CD4-positive, alpha-beta memory T cell (primary cell): ENCODE data around the gene AGXT. TPM values are rescaled to one million over a fixed set of nuclear protein-coding genes. Genes with fewer than 3 reads are reported as not detected.
A peak's percentile ranks its signal among the peaks of the same experiment; 100 is the strongest.

Experiments used
- CTCF ChIA-PET: fragments of 350-600 bp; sonication (Branson Sonifier 250); formaldehyde crosslinking; loops from one replicate; lab custom pipeline; 2021; ENCODE audit warnings: inconsistent platforms; ENCODE audit not compliant: partially characterized antibody; lab: Charles Lee
- POLR2A ChIA-PET: fragments of 350-600 bp; sonication (Branson Sonifier 250); formaldehyde crosslinking; loops from one replicate; lab custom pipeline; 2021; ENCODE audit not compliant: partially characterized antibody; lab: Charles Lee
- DNase-seq, 5 donors: peaks; one replicate each; pipeline versions ENCODE4 v3.0.0 to v3.0.0-alpha.2; 2020 to 2022; ENCODE audit warnings: mixed read lengths in 1 of 5
- H3K27ac ChIP-seq: one replicate; pipeline ENCODE4 v1.7.0; 2013; ENCODE audit warnings: low read depth, low read length
- H3K27me3 ChIP-seq: 2 replicates; pipeline ENCODE4 v1.7.0; 2013; ENCODE audit warnings: mild to moderate bottlenecking, low read length, moderate library complexity; ENCODE audit not compliant: insufficient read depth
- H3K36me3 ChIP-seq: 2 replicates; pipeline ENCODE4 v1.7.0; 2013; ENCODE audit warnings: mild to moderate bottlenecking, low read length, moderate library complexity; ENCODE audit not compliant: insufficient read depth
- H3K4me1 ChIP-seq: 2 replicates; pipeline ENCODE4 v1.7.0; 2013; ENCODE audit warnings: mild to moderate bottlenecking, low read length, moderate library complexity; ENCODE audit not compliant: insufficient read depth
- H3K4me3 ChIP-seq, 2 donors: one replicate each; pipeline ENCODE4 v1.7.0; 2013; ENCODE audit warnings: low read length in 2 of 2, mild to moderate bottlenecking in 1 of 2
- H3K9me3 ChIP-seq, 2 donors: one replicate each; pipeline ENCODE4 v1.7.0; 2013; ENCODE audit warnings: low read length in 2 of 2, control low read depth in 1 of 2; ENCODE audit not compliant: control insufficient read depth in 1 of 2
- H3K27ac Mint-ChIP-seq, 7 donors: one replicate each; pipeline ENCODE4 v1.8.0; 2020 to 2021; ENCODE audit warnings: mixed read lengths in 7 of 7, mild to moderate bottlenecking in 6 of 7, inconsistent platforms in 3 of 7, moderate library complexity in 3 of 7
- H3K27me3 Mint-ChIP-seq, 2 donors: one replicate each; pipeline ENCODE4 v1.8.0; 2020 to 2021; ENCODE audit warnings: mixed read lengths in 2 of 2
- H3K36me3 Mint-ChIP-seq, 2 donors: one replicate each; pipeline ENCODE4 v1.8.0; 2020 to 2021; ENCODE audit warnings: mixed read lengths in 2 of 2, inconsistent platforms in 1 of 2, mild to moderate bottlenecking in 1 of 2
- H3K4me1 Mint-ChIP-seq, 4 donors: one replicate each; pipeline ENCODE4 v1.8.0; 2020 to 2021; ENCODE audit warnings: mixed read lengths in 4 of 4, mild to moderate bottlenecking in 1 of 4
- H3K4me3 Mint-ChIP-seq, 8 donors: one replicate each; pipeline ENCODE4 v1.8.0; 2020 to 2021; ENCODE audit warnings: mixed read lengths in 8 of 8, mild to moderate bottlenecking in 7 of 8, moderate library complexity in 6 of 8, inconsistent platforms in 3 of 8
- H3K9me3 Mint-ChIP-seq, 8 donors: one replicate each; pipeline ENCODE4 v1.8.0; 2020 to 2021; ENCODE audit warnings: mixed read lengths in 8 of 8, mild to moderate bottlenecking in 5 of 8, inconsistent platforms in 3 of 8, moderate library complexity in 1 of 8
- intact Hi-C: fragments of 100-400 bp; cut with micrococcal nuclease; formaldehyde crosslinking; loops from one replicate; pipeline ENCODE4 v1.15.1; 2023
- polyA plus RNA-seq, 2 donors: library from polyadenylated mRNA; unstranded; fragments of 300-500 nt; fragmentation: Illumina TruSeq; gene quantifications; one replicate each; pipeline ENCODE4 v1.2.3, GENCODE V29; 2021
- total RNA-seq, 2 experiments: library from RNA; stranded (reverse); gene quantifications; one replicate each; pipeline ENCODE4 v1.2.3, GENCODE V29; 2021

The AGXT gene
- total and polyA plus RNA-seq, 4 experiments from 2014 or later, result not detected

GRCh38 chr2:240899468-240899865, 30.8 kb downstream of the AGXT start:
- no peaks in the 10 kb centered on the region for H3K4me1 ChIP-seq
- no peaks in the 10 kb centered on the region for H3K27me3 ChIP-seq
- no peaks in the 10 kb centered on the region for H3K36me3 ChIP-seq
- DNase-seq, result no peak
- Mint-ChIP-seq H3K27me3 (no peaks in the 10 kb centered on the region), H3K4me3 (no peak overlapping the region), H3K4me1 (no peaks in the 10 kb centered on the region), H3K36me3 (no peaks in the 10 kb centered on the region), H3K27ac (no peak overlapping the region), H3K9me3 (peaks cover 0 to 6% (median 0%) of the 10 kb centered on the region in 8 donors)
- intact Hi-C loops, result no loop called here
- ChIA-PET POLR2A (no interaction called here), CTCF (no interaction called here)
- no peak overlapping the region for H3K27ac ChIP-seq
- H3K9me3 ChIP-seq, result no peaks in the 10 kb centered on the region
- no peak overlapping the region for H3K4me3 ChIP-seq

- intact Hi-C loops, result no loop called here
- Histone ChIP-seq H3K4me3 (no peak overlapping the region), H3K4me1 (no peaks in the 10 kb centered on the region), H3K36me3 (no peaks in the 10 kb centered on the region), H3K27ac (no peak overlapping the region), H3K9me3 (no peaks in the 10 kb centered on the region), H3K27me3 (no peaks in the 10 kb centered on the region)
- Mint-ChIP-seq H3K9me3 (peaks cover 0 to 6% (median 0%) of the 10 kb centered on the region in 8 donors), H3K4me1 (no peaks in the 10 kb centered on the region), H3K4me3 (no peak overlapping the region), H3K27ac (no peak overlapping the region), H3K27me3 (no peaks in the 10 kb centered on the region), H3K36me3 (no peaks in the 10 kb centered on the region)
- CTCF ChIA-PET, result no interaction called here
- POLR2A ChIA-PET, result no interaction called here
- DNase-seq, result no peak
Measured at GRCh38 chr2:240900141-240900860, 31.7 kb downstream of the AGXT start.

- H3K4me3 ChIP-seq, result no peak overlapping the region
- intact Hi-C loops, result no loop called here
- Mint-ChIP-seq H3K27me3 (no peaks in the 10 kb centered on the region), H3K9me3 (peaks cover 0 to 6% (median 0%) of the 10 kb centered on the region in 8 donors), H3K4me3 (no peak overlapping the region), H3K36me3 (no peaks in the 10 kb centered on the region), H3K4me1 (no peaks in the 10 kb centered on the region), H3K27ac (no peak overlapping the region)
- CTCF ChIA-PET, result no interaction called here
- H3K4me1 ChIP-seq, result no peaks in the 10 kb centered on the region
- no peaks in the 10 kb centered on the region for H3K9me3 ChIP-seq
- POLR2A ChIA-PET, result no interaction called here
- DNase-seq, result no peak
- H3K36me3 ChIP-seq, result no peaks in the 10 kb centered on the region
- H3K27me3 ChIP-seq, result no peaks in the 10 kb centered on the region
- H3K27ac ChIP-seq, result no peak overlapping the region
Measured at GRCh38 chr2:240901986-240902614, 33.5 kb downstream of the AGXT start.

DNA sequence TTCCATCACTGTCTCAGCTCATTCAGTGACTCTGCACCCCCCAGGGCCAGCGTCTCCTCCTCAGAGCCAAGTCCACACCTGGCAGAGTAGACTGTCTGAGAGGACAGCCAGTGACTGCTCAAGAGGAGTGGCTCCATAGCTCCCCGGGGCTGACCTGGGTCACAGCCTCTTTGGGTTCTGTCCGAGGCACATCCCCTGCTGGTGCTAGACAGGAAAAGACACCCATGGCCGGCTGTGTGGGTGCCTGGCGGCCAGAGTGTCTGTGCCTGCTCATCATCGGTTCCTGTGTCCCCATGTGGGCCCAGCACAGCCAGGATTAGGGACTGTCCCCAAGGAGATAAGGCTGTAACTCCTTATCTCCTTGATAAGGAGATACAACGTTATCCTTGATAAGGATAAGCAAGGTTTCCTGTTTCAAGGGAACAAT, 34.0 kb downstream of the AGXT start:
- intact Hi-C loops, result no loop called here
- H3K27ac ChIP-seq, result no peak overlapping the region
- Mint-ChIP-seq H3K4me3 (no peak overlapping the region), H3K4me1 (no peaks in the 10 kb centered on the region), H3K9me3 (peaks cover 0 to 6% (median 0%) of the 10 kb centered on the region in 8 donors), H3K27ac (peak overlapping the region in 1 of 7 donors; percentile 13), H3K27me3 (no peaks in the 10 kb centered on the region), H3K36me3 (no peaks in the 10 kb centered on the region)
- no peak for DNase-seq
- no peaks in the 10 kb centered on the region for H3K9me3 ChIP-seq
- ChIA-PET CTCF (no interaction called here), POLR2A (no interaction called here)
- no peaks in the 10 kb centered on the region for H3K36me3 ChIP-seq
- no peaks in the 10 kb centered on the region for H3K4me1 ChIP-seq
- no peak overlapping the region for H3K4me3 ChIP-seq
- no peaks in the 10 kb centered on the region for H3K27me3 ChIP-seq

- Histone ChIP-seq H3K27ac (no peak overlapping the region), H3K36me3 (no peaks in the 10 kb centered on the region), H3K27me3 (no peaks in the 10 kb centered on the region), H3K4me3 (no peak overlapping the region), H3K4me1 (no peaks in the 10 kb centered on the region), H3K9me3 (no peaks in the 10 kb centered on the region)
- H3K36me3 Mint-ChIP-seq, result no peaks in the 10 kb centered on the region
- no peaks in the 10 kb centered on the region for H3K4me1 Mint-ChIP-seq
- intact Hi-C loops, result no loop called here
- H3K9me3 Mint-ChIP-seq, result peaks cover 0 to 6% (median 0%) of the 10 kb centered on the region in 8 donors
- no peak for DNase-seq
- no peak overlapping the region for H3K27ac Mint-ChIP-seq
- no peaks in the 10 kb centered on the region for H3K27me3 Mint-ChIP-seq
- POLR2A ChIA-PET, result no interaction called here
- no peak overlapping the region for H3K4me3 Mint-ChIP-seq
- CTCF ChIA-PET, result no interaction called here
Measured at GRCh38 chr2:240903191-240904060, 34.8 kb downstream of the AGXT start.

- CTCF ChIA-PET, result no interaction called here
- DNase-seq, result no peak
- Histone ChIP-seq H3K9me3 (no peaks in the 10 kb centered on the region), H3K27me3 (no peaks in the 10 kb centered on the region), H3K27ac (no peak overlapping the region), H3K36me3 (no peaks in the 10 kb centered on the region), H3K4me1 (no peaks in the 10 kb centered on the region), H3K4me3 (no peak overlapping the region)
- no peaks in the 10 kb centered on the region for H3K36me3 Mint-ChIP-seq
- no peak overlapping the region for H3K27ac Mint-ChIP-seq
- H3K27me3 Mint-ChIP-seq, result peaks cover 0 to 1% of the 10 kb centered on the region in 2 donors
- no peaks in the 10 kb centered on the region for H3K4me1 Mint-ChIP-seq
- intact Hi-C loops, result no loop called here
- peaks cover 0 to 6% (median 0%) of the 10 kb centered on the region in 8 donors for H3K9me3 Mint-ChIP-seq
- POLR2A ChIA-PET, result no interaction called here
- H3K4me3 Mint-ChIP-seq, result peak overlapping the region in 1 of 8 donors; percentile 12
Measured at GRCh38 chr2:240904216-240905175, 35.9 kb downstream of the AGXT start.
